Effector memory CD4-positive, alpha-beta T cell (primary cell): ENCODE results near the gene SLCO3A1.

Experiments
- DNase-seq, 3 donors: peaks; one replicate each; pipeline ENCODE4 v3.0.0-alpha.2; 2020
- H3K27ac ChIP-seq: 2 replicates; pipeline ENCODE4 v1.7.0; 2013; ENCODE audit warnings: mild to moderate bottlenecking, low read length, moderate library complexity; ENCODE audit not compliant: insufficient read depth, poor library complexity, severe bottlenecking
- H3K27me3 ChIP-seq: replicated peaks from 2 replicates; pipeline ENCODE4 v1.7.0; 2013; ENCODE audit warnings: mild to moderate bottlenecking, low read length; ENCODE audit not compliant: insufficient read depth, control insufficient read depth, poor library complexity, severe bottlenecking
- H3K36me3 ChIP-seq: 2 replicates; pipeline ENCODE4 v1.7.0; 2013; ENCODE audit warnings: mild to moderate bottlenecking, low read length, moderate library complexity; ENCODE audit not compliant: control insufficient read depth, insufficient read depth
- H3K4me1 ChIP-seq: 2 replicates; pipeline ENCODE4 v1.7.0; 2013; ENCODE audit warnings: low read length, mild to moderate bottlenecking; ENCODE audit not compliant: control insufficient read depth, insufficient read depth, poor library complexity, severe bottlenecking
- H3K4me3 ChIP-seq: 2 replicates; pipeline ENCODE4 v1.7.0; 2013; ENCODE audit warnings: low read length, low read depth, mild to moderate bottlenecking; ENCODE audit not compliant: insufficient read depth, poor library complexity, severe bottlenecking
- H3K9me3 ChIP-seq: 2 replicates; pipeline ENCODE4 v1.7.0; 2013; ENCODE audit warnings: mild to moderate bottlenecking, low read length, moderate library complexity; ENCODE audit not compliant: control insufficient read depth

The SLCO3A1 gene

DNA sequence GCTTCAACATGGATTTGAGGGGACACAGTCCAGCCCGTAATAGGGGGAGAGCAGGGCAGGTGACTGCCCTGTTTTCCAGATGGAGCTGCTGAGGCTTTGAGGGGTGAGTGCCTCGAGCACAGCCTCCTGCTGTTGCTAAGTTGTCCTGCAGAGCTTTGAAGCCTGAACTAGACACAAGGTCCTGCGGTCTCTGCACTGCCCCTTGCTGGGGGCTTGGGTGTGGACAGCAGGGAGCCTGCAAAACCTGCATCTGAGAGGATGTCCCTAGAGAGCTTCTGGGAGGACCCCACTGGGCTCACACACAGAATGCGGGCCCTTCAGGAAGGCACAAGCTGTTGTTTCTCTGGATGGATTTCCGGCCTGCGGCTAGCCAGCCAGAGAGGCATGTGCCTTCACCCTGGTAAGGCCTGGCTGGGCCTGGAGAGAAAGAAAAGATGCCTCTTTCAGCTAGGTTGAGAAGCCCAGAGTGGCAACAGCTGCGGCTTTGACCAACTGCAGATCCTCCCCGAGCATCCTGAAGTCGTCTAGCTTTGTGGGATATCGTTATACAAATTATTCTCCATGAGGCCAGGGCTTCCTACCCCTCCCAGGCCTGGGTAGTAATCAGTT lies 226.2 kb downstream of the SLCO3A1 start:
- no peaks in the 10 kb centered on the region for H3K9me3 ChIP-seq
- DNase-seq, result no peak
- no peak overlapping the region for H3K27ac ChIP-seq
- H3K4me1 ChIP-seq, result peaks cover 15% of the 10 kb centered on the region
- no peak overlapping the region for H3K4me3 ChIP-seq
- no peaks in the 10 kb centered on the region for H3K27me3 ChIP-seq
- H3K36me3 ChIP-seq, result no peaks in the 10 kb centered on the region

DNA sequence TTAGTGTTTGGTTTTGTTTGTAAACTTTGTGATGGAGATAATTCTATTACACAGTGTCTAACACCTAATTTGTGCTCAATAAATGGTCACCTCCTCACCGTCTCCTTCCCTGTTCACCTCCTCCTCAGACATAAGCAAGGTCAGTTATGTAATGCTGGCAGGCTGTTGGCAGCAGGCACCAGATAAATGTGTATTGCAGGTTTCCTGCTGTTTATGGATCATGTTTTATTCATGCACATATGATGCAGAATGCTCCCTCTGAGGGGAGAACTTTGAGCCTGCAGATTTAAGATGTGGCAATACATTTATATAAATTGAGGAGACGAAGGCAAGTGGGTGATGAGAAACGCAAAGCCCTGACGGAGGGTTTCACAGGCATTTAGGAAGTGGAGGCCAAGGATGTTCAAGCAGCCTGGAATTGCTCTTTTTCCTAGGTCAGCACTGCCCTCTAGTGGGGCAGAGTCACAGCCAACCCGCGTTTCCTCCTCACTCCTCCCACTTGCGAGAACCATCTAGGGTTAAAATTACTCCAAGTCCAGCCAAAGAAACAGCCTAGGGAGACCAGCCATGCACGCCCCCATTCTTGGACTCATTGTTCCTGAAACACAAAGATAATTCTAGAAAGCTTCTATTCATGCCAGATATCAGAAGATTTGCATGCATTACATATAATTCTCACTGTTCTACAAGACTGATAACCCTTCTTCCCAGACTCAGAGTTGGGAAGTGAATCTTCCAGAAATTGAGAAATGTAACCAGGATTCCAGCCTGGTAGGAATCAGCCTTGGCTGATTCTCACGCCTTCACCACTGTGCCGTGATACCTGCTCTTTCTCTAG lies 228.7 kb downstream of the SLCO3A1 start:
- DNase-seq, result peak in 1 of 3 donors; percentile 23
- no peaks in the 10 kb centered on the region for H3K36me3 ChIP-seq
- no peak overlapping the region for H3K4me3 ChIP-seq
- no peaks in the 10 kb centered on the region for H3K4me1 ChIP-seq
- no peaks in the 10 kb centered on the region for H3K27me3 ChIP-seq
- H3K9me3 ChIP-seq, result no peaks in the 10 kb centered on the region
- no peak overlapping the region for H3K27ac ChIP-seq

DNA sequence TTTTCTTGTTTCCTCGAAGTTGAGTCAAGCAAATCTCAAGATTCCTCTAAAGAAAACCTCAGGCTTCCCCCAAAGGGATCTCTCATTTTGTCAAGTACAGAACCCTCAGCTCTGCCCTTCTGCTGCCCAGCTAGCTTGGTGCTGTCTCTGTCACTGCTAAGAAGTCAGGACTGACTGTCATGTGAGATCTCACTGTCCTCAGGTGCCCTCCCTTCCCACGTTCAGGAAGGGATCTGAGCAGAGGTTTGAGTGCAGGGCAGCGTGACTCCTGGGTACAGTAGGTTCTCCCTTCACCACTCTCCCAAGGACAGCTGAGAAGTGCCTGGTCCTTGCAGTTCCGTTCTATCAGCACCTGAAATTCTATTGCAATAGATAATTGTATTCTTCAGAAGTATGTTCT lies 229.7 kb downstream of the SLCO3A1 start:
- H3K27me3 ChIP-seq, result no peaks in the 10 kb centered on the region
- no peaks in the 10 kb centered on the region for H3K9me3 ChIP-seq
- no peak overlapping the region for H3K27ac ChIP-seq

DNA sequence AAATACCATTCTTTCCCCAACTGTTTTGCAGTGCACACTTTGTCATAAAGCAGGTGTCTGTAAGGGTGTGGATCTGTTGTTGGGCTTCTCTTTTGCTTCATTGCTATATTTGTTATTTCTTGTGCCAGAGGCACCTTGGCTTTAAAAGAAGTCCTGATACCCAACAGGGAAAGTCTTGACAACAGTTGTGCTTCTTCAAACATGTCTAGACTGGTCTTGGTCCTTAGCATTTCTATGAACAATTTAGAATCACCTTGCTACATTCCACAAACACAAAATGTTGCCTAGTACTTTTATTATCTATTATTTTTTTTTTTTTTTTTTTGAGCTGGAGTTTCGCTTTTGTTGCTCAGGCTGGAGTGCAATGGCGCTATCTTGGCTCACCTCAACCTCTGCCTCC lies 233.7 kb downstream of the SLCO3A1 start:
- Histone ChIP-seq H3K4me3 (no peak overlapping the region), H3K9me3 (no peaks in the 10 kb centered on the region), H3K27ac (no peak overlapping the region), H3K27me3 (no peaks in the 10 kb centered on the region), H3K4me1 (no peaks in the 10 kb centered on the region), H3K36me3 (no peaks in the 10 kb centered on the region)
- no peak for DNase-seq

More for the DNA sequence above, 229.7 kb downstream of the SLCO3A1 start:
- Histone ChIP-seq H3K4me1 (no peaks in the 10 kb centered on the region), H3K4me3 (no peak overlapping the region), H3K36me3 (no peaks in the 10 kb centered on the region)
- no peak for DNase-seq

DNA sequence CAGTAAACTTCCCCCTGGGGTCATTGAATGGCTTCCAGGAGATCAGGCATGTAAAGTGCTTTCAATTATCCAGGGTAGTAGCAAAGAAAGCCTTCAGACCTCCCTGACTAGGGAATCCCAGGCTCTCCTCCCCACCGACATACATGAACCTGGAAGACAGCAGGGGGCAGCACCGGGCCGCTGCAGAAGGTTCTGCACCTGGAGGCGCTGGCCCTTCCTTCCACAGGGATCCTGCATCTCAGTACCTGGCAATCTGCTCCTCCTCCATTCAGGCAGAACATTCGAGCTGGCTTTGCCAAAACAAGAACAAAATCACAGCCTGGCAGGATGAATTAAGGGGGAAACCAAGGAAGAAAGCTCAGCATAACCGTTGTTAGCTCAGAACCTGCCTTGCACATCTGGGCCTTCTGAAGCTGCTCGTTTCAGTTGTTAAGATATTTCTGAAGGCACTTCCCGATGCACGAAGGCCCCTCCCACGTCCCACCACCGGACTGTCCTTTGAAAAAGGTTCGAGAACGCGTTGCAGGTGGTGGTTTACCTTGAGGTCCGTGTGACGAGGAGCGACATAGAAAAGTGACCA lies 237.7 kb downstream of the SLCO3A1 start:
- no peak for DNase-seq
- peaks cover 14% of the 10 kb centered on the region for H3K4me1 ChIP-seq
- no peaks in the 10 kb centered on the region for H3K27me3 ChIP-seq
- H3K36me3 ChIP-seq, result no peaks in the 10 kb centered on the region
- H3K4me3 ChIP-seq, result no peak overlapping the region
- no peak overlapping the region for H3K27ac ChIP-seq
- no peaks in the 10 kb centered on the region for H3K9me3 ChIP-seq

DNA sequence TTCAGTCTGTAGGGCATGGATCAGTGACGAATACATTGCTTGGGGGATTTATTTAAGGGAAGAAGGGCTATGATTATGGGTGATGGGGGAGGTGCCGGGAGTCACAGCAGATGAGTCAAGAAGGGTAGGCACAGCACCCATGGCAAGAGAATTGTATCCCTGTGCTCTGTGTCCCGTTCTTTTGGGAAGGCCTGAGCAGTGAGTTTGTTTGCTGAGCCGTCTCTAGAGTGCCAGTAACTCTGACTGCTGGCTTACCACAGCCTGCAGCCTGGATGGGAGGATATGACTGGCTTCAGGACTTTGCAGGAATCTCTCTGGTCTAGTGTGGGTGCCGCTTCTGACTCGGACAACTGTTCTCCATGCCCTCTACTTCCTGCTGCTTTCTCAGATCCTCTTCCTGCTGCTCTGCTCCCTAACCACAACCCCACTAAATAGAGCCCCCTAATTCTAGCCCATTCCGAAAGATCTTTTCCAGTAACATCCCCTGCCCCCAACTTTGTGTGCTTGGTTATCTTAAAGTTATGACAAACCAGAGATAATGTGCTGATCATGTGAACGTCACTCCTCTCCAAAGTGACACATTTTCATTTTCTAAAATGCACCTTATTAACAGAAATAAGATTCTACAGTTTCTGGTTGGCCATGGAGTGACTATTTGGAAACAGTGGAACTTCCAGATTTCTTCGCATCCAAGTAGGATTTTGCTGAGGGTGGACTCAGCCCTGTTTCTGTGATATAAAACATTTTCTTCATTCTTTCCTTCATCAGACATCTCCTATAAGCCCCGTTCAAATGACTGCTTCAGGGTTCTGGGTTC lies 239.0 kb downstream of the SLCO3A1 start:
- Histone ChIP-seq H3K27me3 (no peaks in the 10 kb centered on the region), H3K27ac (no peak overlapping the region), H3K4me1 (peaks cover 22% of the 10 kb centered on the region), H3K4me3 (no peak overlapping the region), H3K36me3 (no peaks in the 10 kb centered on the region), H3K9me3 (no peaks in the 10 kb centered on the region)
- no peak for DNase-seq

DNA sequence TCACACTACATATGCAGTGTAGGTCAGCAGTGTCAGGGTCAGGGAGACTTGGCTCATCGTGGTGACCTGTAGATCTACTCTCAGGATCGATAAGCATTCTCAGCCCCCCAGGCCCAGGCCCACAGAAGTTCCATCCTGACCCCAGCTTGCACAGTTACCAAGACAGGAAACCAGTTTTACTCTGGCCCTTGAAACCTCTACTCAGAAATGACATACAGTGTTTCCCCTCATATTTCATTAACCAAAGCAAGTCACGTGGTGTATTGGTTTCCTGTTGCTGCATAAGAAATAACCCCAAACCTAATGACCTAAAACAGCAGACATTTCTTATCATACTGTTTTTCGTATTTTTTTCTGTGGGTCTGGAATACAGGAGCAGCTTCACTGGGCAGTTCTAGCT lies 242.2 kb downstream of the SLCO3A1 start:
- Histone ChIP-seq H3K4me1 (peaks cover 24% of the 10 kb centered on the region), H3K9me3 (no peaks in the 10 kb centered on the region), H3K4me3 (no peak overlapping the region), H3K27me3 (no peaks in the 10 kb centered on the region), H3K36me3 (no peaks in the 10 kb centered on the region), H3K27ac (peak overlapping the region; percentile 38)
- no peak for DNase-seq

DNA sequence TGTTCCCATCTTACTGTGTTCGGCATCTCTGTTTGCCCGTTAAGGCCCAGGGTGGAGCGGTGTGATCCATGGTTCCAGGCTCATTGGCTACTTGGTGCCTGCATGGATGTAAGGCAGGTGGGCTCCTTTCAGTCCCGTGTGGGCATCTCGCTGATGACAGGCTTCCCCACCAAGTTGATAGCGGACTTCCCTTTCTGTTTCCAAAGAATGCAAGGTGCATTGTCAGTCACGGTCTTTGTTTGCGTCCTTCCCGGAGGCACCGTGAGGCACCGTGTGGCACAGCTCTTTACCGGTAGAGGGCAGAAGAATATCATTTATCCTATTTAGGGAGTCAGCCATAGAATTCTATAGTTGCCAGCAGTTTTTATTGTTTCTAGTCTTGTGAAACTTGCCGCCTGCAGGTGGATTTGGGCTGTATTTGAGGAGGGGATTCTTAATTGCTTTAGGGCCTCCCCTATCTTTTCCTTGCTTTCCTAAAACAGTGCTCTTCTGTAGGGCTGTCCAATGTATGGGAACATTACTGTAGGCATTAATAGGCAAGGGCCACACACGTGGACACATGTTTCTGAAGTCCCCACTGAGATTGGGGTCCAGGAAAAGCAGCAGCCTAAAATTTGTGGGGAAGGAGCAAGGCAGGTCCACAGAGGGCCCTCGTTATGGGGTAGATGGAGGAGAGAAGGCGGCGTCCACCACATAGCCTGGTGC lies 244.1 kb downstream of the SLCO3A1 start:
- no peak for DNase-seq
- H3K36me3 ChIP-seq, result no peaks in the 10 kb centered on the region

DNA sequence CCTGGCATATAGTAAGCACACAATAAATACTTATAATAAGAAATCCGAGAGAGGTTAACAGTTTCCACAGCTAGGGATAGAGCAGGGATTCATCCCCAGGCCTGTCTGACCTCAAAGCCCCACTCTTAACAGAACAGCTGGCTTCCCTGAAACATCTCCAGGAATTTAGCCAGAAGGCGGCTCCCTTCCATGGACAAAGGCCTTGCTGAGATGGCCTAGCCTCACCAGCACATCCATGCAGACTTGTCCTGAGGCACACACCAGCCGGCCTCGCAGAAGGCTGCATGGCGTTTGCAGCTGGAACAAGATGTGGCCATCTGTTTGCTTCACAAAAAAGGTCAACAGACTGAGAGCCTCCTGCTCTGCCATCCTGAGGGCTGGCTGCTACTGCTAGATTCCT lies 245.4 kb downstream of the SLCO3A1 start:
- Histone ChIP-seq H3K4me1 (peaks cover 28% of the 10 kb centered on the region), H3K4me3 (no peak overlapping the region)

More for the DNA sequence above, 244.1 kb downstream of the SLCO3A1 start:
- peaks cover 28% of the 10 kb centered on the region for H3K4me1 ChIP-seq
- H3K27ac ChIP-seq, result no peak overlapping the region
- no peak overlapping the region for H3K4me3 ChIP-seq
- H3K9me3 ChIP-seq, result no peaks in the 10 kb centered on the region
- H3K27me3 ChIP-seq, result no peaks in the 10 kb centered on the region

More for the DNA sequence above, 245.4 kb downstream of the SLCO3A1 start:
- no peak for DNase-seq
- H3K36me3 ChIP-seq, result peaks cover under 1% of the 10 kb centered on the region
- H3K9me3 ChIP-seq, result no peaks in the 10 kb centered on the region
- H3K27ac ChIP-seq, result no peak overlapping the region
- H3K27me3 ChIP-seq, result no peaks in the 10 kb centered on the region
